Measurements from ENCODE around the gene EVPL.

DNA sequence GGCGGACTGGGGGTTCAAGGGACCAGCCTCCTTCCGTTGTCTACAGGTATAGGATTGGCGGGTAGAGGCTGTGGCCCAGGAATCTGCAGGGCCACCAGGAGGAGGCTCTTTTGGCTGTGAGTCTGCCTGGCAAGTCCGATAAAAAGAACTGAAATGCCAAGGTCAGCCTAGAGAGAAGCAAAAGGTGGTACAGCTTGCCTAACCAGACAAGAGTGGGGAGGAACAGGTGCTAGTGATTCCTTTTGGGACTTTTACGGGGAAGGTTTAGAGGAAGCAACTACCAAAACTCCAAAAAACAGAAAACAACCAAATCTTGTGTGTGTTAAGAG is 5.6 kb upstream of the EVPL start:
- TF ChIP-seq, protein P1, sequence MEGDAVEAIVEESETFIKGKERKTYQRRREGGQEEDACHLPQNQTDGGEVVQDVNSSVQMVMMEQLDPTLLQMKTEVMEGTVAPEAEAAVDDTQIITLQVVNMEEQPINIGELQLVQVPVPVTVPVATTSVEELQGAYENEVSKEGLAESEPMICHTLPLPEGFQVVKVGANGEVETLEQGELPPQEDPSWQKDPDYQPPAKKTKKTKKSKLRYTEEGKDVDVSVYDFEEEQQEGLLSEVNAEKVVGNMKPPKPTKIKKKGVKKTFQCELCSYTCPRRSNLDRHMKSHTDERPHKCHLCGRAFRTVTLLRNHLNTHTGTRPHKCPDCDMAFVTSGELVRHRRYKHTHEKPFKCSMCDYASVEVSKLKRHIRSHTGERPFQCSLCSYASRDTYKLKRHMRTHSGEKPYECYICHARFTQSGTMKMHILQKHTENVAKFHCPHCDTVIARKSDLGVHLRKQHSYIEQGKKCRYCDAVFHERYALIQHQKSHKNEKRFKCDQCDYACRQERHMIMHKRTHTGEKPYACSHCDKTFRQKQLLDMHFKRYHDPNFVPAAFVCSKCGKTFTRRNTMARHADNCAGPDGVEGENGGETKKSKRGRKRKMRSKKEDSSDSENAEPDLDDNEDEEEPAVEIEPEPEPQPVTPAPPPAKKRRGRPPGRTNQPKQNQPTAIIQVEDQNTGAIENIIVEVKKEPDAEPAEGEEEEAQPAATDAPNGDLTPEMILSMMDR (IDR thresholded peaks at IDR 0.05) = no peak
- TF ChIP-seq POLR2A (IDR thresholded peaks at IDR 0.05) = no peak

All from thyroid gland (tissue), 4 donors.